SK-N-MC (cell line): Measurements from ENCODE around the gene ZC3H4.
"Not testable (repeated sequence)": the region's sequence is repeated elsewhere in the genome, so short reads cannot be mapped to it uniquely, and the experiment has no call there.

Experiments used
- DNase-seq: peaks from one replicate; pipeline ENCODE4 v3.0.0-alpha.2; 2011; ENCODE audit warnings: low read depth, low spot score
- H3K27ac ChIP-seq: fragments of 200-600 bp; sonication (generic); 2 replicates; pipeline ENCODE4 v1.5.1; 2016; ENCODE audit warnings: mixed run types
- H3K36me3 ChIP-seq: fragments of 200-600 bp; sonication (generic); 2 replicates; pipeline ENCODE4 v1.6.1; 2017; ENCODE audit warnings: antibody characterized with exemption, low read length, mixed read lengths; ENCODE audit not compliant: insufficient read depth
- H3K4me3 ChIP-seq: fragments of 200-600 bp; sonication (generic); 2 replicates; pipeline ENCODE4 v1.5.1; 2016
- H3K9ac ChIP-seq: fragments of 200-600 bp; sonication (generic); 2 replicates; pipeline ENCODE4 v1.8.0; 2017; ENCODE audit warnings: mixed run types, mixed read lengths; ENCODE audit not compliant: insufficient read length
- H3K9me3 ChIP-seq: fragments of 200-600 bp; sonication (generic); 2 replicates; pipeline ENCODE4 v1.6.1; 2017; ENCODE audit warnings: low read depth, mild to moderate bottlenecking, antibody characterized with exemption, low read length, moderate library complexity, mixed read lengths
- EZH2 ChIP-seq: fragments of 200-600 bp; sonication (generic); IDR thresholded peaks from one replicate; pipeline ENCODE4 v1.6.1; 2017; ENCODE audit warnings: antibody characterized with exemption
- FOXP2 ChIP-seq: optimal IDR thresholded peaks from 2 replicates; pipeline ENCODE3; 2011; ENCODE audit warnings: mild to moderate bottlenecking, moderate library complexity; ENCODE audit not compliant: insufficient read depth; ENCODE audit errors: extremely low read length, control extremely low read depth
- POLR2AphosphoS5 ChIP-seq: IDR thresholded peaks from 2 replicates; pipeline ENCODE4 v1.6.1; 2012; ENCODE audit warnings: mild to moderate bottlenecking, low read depth, low read length, borderline replicate concordance

Gene ZC3H4

GRCh38 chr19:47084879-47085439, 28.6 kb downstream of the ZC3H4 start:
- no peak overlapping the region for H3K27ac ChIP-seq
- no peak for TF ChIP-seq EZH2
- TF ChIP-seq FOXP2 = no peak
- TF ChIP-seq POLR2AphosphoS5 = no peak

DNA sequence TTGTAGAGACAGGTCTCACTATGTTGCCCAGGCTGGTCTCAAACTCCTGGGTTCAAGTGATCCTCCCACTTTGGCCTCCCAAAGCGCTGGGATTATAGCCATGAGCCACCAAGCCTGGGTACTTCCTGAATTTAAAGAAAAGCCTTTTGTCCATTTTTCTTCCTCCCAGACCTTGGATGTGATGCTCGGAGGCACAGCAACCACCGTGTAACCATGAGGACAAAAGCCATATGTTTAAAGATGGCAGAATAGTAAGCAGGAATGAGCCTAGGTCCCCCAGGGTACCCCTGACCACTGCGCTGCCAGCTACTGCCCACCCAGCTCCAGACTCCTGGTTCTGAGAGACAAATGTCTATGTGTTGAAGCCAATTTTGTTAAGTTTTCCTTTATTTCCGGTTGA, 31.1 kb downstream of the ZC3H4 start:
- DNase-seq = no peak
- Histone ChIP-seq H3K9me3 (no peaks in the 10 kb centered on the region), H3K9ac (no peak overlapping the region), H3K27ac (no peak overlapping the region), H3K4me3 (no peak overlapping the region), H3K36me3 (peaks cover 73% of the 10 kb centered on the region)
- no peak for TF ChIP-seq POLR2AphosphoS5
- TF ChIP-seq FOXP2 = no peak
- no peak for TF ChIP-seq EZH2

More at GRCh38 chr19:47084879-47085439, 28.6 kb downstream of the ZC3H4 start:
- peaks cover 68% of the 10 kb centered on the region for H3K36me3 ChIP-seq
- no peak overlapping the region for H3K4me3 ChIP-seq
- H3K9ac ChIP-seq = no peak overlapping the region
- no peak for DNase-seq
- no peaks in the 10 kb centered on the region for H3K9me3 ChIP-seq

DNA sequence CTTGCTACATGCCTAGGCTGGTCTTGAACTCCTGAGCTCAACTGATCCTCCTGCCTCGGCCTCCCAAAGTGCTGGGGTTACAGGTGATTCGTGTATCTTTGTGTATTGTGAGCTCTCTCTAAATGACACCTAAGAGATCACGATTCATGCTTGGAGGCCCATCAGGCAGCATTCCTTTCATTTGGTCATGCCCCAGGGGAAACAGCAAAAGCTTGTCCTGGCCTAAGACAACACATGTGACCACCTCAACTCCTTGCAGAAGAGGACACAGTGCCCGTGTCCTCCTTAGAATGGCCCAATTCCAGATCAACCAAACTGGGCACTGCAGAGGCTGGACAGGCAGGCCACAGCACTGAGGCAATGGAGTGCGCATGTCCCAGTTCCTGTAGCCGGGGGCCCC, 32.5 kb downstream of the ZC3H4 start:
- Histone ChIP-seq H3K9me3 (no peaks in the 10 kb centered on the region), H3K36me3 (peaks cover 68% of the 10 kb centered on the region), H3K4me3 (no peak overlapping the region), H3K27ac (no peak overlapping the region), H3K9ac (no peak overlapping the region)
- DNase-seq = no peak
- no peak for TF ChIP-seq FOXP2
- no peak for TF ChIP-seq POLR2AphosphoS5
- no peak for TF ChIP-seq EZH2

GRCh38 chr19:47078351-47078750, 35.2 kb downstream of the ZC3H4 start:
- H3K27ac ChIP-seq, H3K4me3 ChIP-seq, H3K9ac ChIP-seq, H3K9me3 ChIP-seq, DNase-seq: not testable (repeated sequence)
- peaks cover 50% of the 10 kb centered on the region for H3K36me3 ChIP-seq

- Histone ChIP-seq H3K9ac (no peak overlapping the region), H3K27ac (0 out of 2 replicates have a peak overlapping the region, but pooled peaks have one; percentile 31), H3K9me3 (no peaks in the 10 kb centered on the region), H3K36me3 (peaks cover 48% of the 10 kb centered on the region), H3K4me3 (no peak overlapping the region)
- no peak for DNase-seq
- TF ChIP-seq FOXP2 (no peak), EZH2 (no peak), POLR2AphosphoS5 (no peak)
Observed at GRCh38 chr19:47075941-47076340, 37.6 kb downstream of the ZC3H4 start.

DNA sequence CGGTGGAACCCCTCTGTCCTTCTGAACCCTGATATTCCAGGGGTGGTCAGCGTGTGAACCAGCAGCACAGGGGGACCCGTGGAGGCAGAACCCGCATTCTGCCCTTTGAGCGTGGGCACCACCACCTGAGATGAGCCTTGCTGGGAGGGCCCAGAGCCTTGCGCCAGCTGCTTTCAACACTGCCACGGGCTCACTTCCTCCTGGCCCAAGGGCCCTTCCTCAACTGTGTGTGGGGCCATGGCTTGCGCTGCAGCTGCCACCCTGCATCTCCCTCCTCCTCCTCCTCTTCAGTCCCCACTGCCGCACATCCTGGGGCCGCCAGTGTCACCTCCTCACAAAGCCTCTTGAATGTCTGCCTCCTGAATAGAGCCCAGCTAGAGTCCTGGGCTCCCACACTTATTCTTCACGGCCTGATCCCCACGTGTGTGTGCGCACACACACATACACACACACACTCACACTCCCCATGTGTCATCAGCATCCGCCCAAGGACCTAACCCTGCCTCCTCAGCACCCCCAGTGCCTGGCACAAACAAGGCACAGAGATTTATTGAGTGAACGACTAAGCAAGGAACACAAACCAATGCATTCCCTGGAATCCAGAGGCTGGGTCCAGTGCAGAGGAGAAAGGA, 38.3 kb downstream of the ZC3H4 start:
- no peak for TF ChIP-seq EZH2
- TF ChIP-seq FOXP2 = no peak
- no peak for TF ChIP-seq POLR2AphosphoS5
- Histone ChIP-seq H3K9ac (no peak overlapping the region), H3K4me3 (no peak overlapping the region), H3K36me3 (peaks cover 47% of the 10 kb centered on the region), H3K27ac (no peak overlapping the region), H3K9me3 (no peaks in the 10 kb centered on the region)
- no peak for DNase-seq

DNA sequence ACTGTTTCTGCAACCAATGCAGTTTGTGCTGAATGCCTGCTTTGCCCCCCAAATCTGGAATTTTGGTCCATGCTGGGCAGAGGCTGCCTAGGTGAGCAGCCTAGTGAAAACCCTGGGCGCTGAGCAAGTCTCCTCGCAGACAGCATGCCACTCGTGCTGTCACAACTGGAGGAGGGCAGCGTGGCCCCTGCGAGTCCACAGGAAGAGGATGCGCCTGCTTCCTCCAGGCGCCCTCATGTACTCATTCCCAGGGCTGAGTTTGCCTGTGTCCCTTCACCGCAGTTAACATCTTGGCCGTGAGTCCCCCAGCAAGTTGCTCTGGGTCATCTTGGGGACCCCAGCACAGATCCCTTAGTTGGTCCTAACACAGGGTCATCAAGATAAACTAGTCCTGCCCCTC, 39.0 kb downstream of the ZC3H4 start:
- H3K9ac ChIP-seq = no peak overlapping the region
- no peak for TF ChIP-seq POLR2AphosphoS5
- no peak for TF ChIP-seq FOXP2
- TF ChIP-seq EZH2 = no peak
- no peak overlapping the region for H3K4me3 ChIP-seq
- peaks cover 42% of the 10 kb centered on the region for H3K36me3 ChIP-seq
- no peaks in the 10 kb centered on the region for H3K9me3 ChIP-seq
- no peak for DNase-seq
- H3K27ac ChIP-seq = no peak overlapping the region

- H3K36me3 ChIP-seq = peaks cover 36% of the 10 kb centered on the region
- no peak for DNase-seq
- no peak overlapping the region for H3K4me3 ChIP-seq
- no peak overlapping the region for H3K27ac ChIP-seq
- no peaks in the 10 kb centered on the region for H3K9me3 ChIP-seq
- TF ChIP-seq FOXP2 = no peak
- H3K9ac ChIP-seq = no peak overlapping the region
Observed at GRCh38 chr19:47073574-47073973, 40.0 kb downstream of the ZC3H4 start.

DNA sequence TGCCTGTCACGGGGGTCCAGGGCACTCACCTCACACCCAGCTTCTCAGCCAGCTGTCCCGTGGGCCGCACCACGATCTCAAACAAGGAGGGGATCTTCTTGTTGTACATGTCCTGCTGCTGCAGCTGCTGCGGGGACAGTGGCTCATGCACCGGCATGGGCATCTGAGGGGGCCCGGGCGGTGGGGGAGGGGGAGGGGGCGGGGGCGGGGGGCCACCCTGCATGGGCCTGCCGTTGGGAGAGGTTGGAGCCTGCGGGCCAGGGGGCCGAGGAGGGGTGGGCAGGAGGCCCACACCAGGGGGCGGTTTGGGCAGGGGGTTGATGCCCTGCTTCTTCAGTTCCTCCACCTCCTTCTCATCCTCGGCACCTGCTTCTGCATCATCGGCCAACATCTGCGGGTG, 41.3 kb downstream of the ZC3H4 start:
- TF ChIP-seq EZH2 = no peak
- TF ChIP-seq FOXP2 = no peak
- no peak for TF ChIP-seq POLR2AphosphoS5
- DNase-seq = no peak
- Histone ChIP-seq H3K4me3 (no peak overlapping the region), H3K9ac (no peak overlapping the region), H3K9me3 (no peaks in the 10 kb centered on the region), H3K36me3 (peaks cover 35% of the 10 kb centered on the region), H3K27ac (no peak overlapping the region)
